ENCODE measurements around the gene PTGES.

The PTGES gene

GRCh38 chr9:129740666-129741464, 12.0 kb downstream of the PTGES start:
- no peak for DNase-seq

GRCh38 chr9:129740174-129740573, 12.7 kb downstream of the PTGES start:
- no peak for DNase-seq

GRCh38 chr9:129739432-129739831, 13.4 kb downstream of the PTGES start:
- no peak for DNase-seq

- peak; percentile 66 to 97 for DNase-seq
These were observed 15.2 kb downstream of the PTGES start for GRCh38 chr9:129737479-129738274.

GRCh38 chr9:129736334-129736733, 16.5 kb downstream of the PTGES start:
- no peak for DNase-seq

- DNase-seq, result no peak
These were observed 17.3 kb downstream of the PTGES start for GRCh38 chr9:129735546-129735945.

- no peak for DNase-seq
These were observed 19.2 kb downstream of the PTGES start for GRCh38 chr9:129733632-129733953.

GRCh38 chr9:129732946-129733631, 19.8 kb downstream of the PTGES start:
- no peak for DNase-seq

GRCh38 chr9:129732100-129732499, 20.7 kb downstream of the PTGES start:
- no peak for DNase-seq

- no peak for DNase-seq
These were observed 21.3 kb downstream of the PTGES start for GRCh38 chr9:129731477-129732085.

GRCh38 chr9:129728744-129729143, 24.1 kb downstream of the PTGES start:
- DNase-seq, result no peak

- DNase-seq, result peak; percentile 34 to 52
These were observed 26.3 kb downstream of the PTGES start for GRCh38 chr9:129726322-129727160.

GRCh38 chr9:129725795-129726251, 27.0 kb downstream of the PTGES start:
- no peak for DNase-seq

- no peak for DNase-seq
These were observed 28.2 kb downstream of the PTGES start for GRCh38 chr9:129724456-129725190.

- DNase-seq, result no peak
These were observed 29.9 kb downstream of the PTGES start for GRCh38 chr9:129722913-129723312.

- DNase-seq, result no peak
These were observed 31.8 kb downstream of the PTGES start for GRCh38 chr9:129720865-129721545.

GRCh38 chr9:129720181-129720864, 32.5 kb downstream of the PTGES start:
- no peak for DNase-seq

GRCh38 chr9:129719135-129719534, 33.7 kb downstream of the PTGES start:
- no peak for DNase-seq

GRCh38 chr9:129718647-129719046, 34.2 kb downstream of the PTGES start:
- no peak for DNase-seq

GRCh38 chr9:129717991-129718390, 34.9 kb downstream of the PTGES start:
- no peak for DNase-seq

Measured in bone marrow (tissue), 2 donors.